Neural progenitor cell (in vitro differentiated cells): ENCODE results near the gene SPATA21. TPM values are rescaled to one million over a fixed set of nuclear protein-coding genes. Genes with fewer than 3 reads are reported as not detected.

Source experiments
- DNase-seq: peaks from one replicate; pipeline ENCODE4 v3.0.0-alpha.2; 2016; ENCODE audit warnings: low spot score
- H2AFZ ChIP-seq: fragments of 200-600 bp; sonication (generic); replicated peaks from 2 replicates; pipeline ENCODE4 v1.6.1; 2016; ENCODE audit warnings: antibody characterized with exemption
- H3F3A ChIP-seq: fragments of 200-600 bp; sonication (generic); 2 replicates; pipeline ENCODE4 v1.6.1; 2016; ENCODE audit warnings: antibody characterized with exemption, low read depth
- H3K27ac ChIP-seq: fragments of 200-600 bp; sonication (generic); 2 replicates; pipeline ENCODE4 v1.5.1; 2016; ENCODE audit warnings: mild to moderate bottlenecking
- H3K27me3 ChIP-seq: fragments of 200-600 bp; sonication (generic); 2 replicates; pipeline ENCODE4 v1.6.1; 2016; ENCODE audit warnings: mild to moderate bottlenecking, moderate library complexity
- H3K36me3 ChIP-seq: fragments of 200-600 bp; sonication (generic); 2 replicates; pipeline ENCODE4 v1.5.1; 2016
- H3K4me1 ChIP-seq: fragments of 200-600 bp; sonication (generic); 2 replicates; pipeline ENCODE4 v1.6.1; 2016; ENCODE audit warnings: mixed run types
- H3K4me2 ChIP-seq: fragments of 200-600 bp; sonication (generic); 2 replicates; pipeline ENCODE4 v1.6.1; 2016
- H3K4me3 ChIP-seq: fragments of 200-600 bp; sonication (generic); 2 replicates; pipeline ENCODE4 v1.5.1; 2016
- H3K79me2 ChIP-seq: fragments of 200-600 bp; sonication (generic); 2 replicates; pipeline ENCODE4 v1.6.1; 2016; ENCODE audit warnings: low read depth
- H3K9ac ChIP-seq: fragments of 200-600 bp; sonication (generic); 2 replicates; pipeline ENCODE4 v1.6.1; 2016
- H3K9me3 ChIP-seq: fragments of 200-600 bp; sonication (generic); 2 replicates; pipeline ENCODE4 v1.5.1; 2016; ENCODE audit warnings: low read depth
- H4K20me1 ChIP-seq: fragments of 200-600 bp; sonication (generic); 2 replicates; pipeline ENCODE4 v1.6.1; 2016; ENCODE audit warnings: low read depth
- H3K27ac Mint-ChIP-seq: 3 replicates; pipeline ENCODE4 v1.8.0; 2021; ENCODE audit warnings: mixed read lengths
- H3K27me3 Mint-ChIP-seq: 2 replicates; pipeline ENCODE4 v1.8.0; 2022; ENCODE audit warnings: low read depth, mild to moderate bottlenecking, inconsistent platforms, moderate library complexity, mixed read lengths; ENCODE audit not compliant: insufficient read depth
- H3K36me3 Mint-ChIP-seq: 3 replicates; pipeline ENCODE4 v1.8.0; 2021; ENCODE audit warnings: mixed read lengths
- H3K4me1 Mint-ChIP-seq: 3 replicates; pipeline ENCODE4 v1.8.0; 2021; ENCODE audit warnings: mixed read lengths
- H3K4me3 Mint-ChIP-seq: 3 replicates; pipeline ENCODE4 v1.8.0; 2021; ENCODE audit warnings: mild to moderate bottlenecking, moderate library complexity, mixed read lengths
- H3K9me3 Mint-ChIP-seq: 3 replicates; pipeline ENCODE4 v1.8.0; 2020; ENCODE audit warnings: mixed read lengths
- EZH2 ChIP-seq: fragments of 200-600 bp; sonication (generic); IDR thresholded peaks from 2 replicates; pipeline ENCODE4 v1.6.1; 2017; ENCODE audit warnings: antibody characterized with exemption, mild to moderate bottlenecking, moderate library complexity
- EZH2phosphoT487 ChIP-seq: fragments of 200-600 bp; sonication (generic); IDR thresholded peaks from 2 replicates; pipeline ENCODE4 v1.6.1; 2017; ENCODE audit warnings: antibody characterized with exemption
- total RNA-seq: library from RNA; depleted of rRNA; stranded (reverse); fragments of >200 nt; gene quantifications from 2 replicates; pipeline ENCODE4 v1.2.3, GENCODE V29; 2015; ENCODE audit warnings: low replicate concordance
- TF ChIP-seq, protein P1 (sequence below): fragments of 200-600 bp; sonication (generic); IDR thresholded peaks from 2 replicates; pipeline ENCODE4 v1.5.1; 2017; ENCODE audit warnings: antibody characterized with exemption, mild to moderate bottlenecking

The SPATA21 gene
- total RNA-seq, 1 donor from 2014 or later: not detected

- Histone ChIP-seq H3K36me3 (no peaks in the 10 kb centered on the region), H4K20me1 (peaks cover 99% of the 10 kb centered on the region), H3K4me2 (no peak overlapping the region), H3K9me3 (no peaks in the 10 kb centered on the region), H3K27me3 (no peaks in the 10 kb centered on the region), H2AFZ (no peak overlapping the region), H3K4me3 (no peak overlapping the region), H3K4me1 (peaks cover 9% of the 10 kb centered on the region), H3K9ac (no peak overlapping the region), H3K79me2 (peaks cover 100% of the 10 kb centered on the region), H3K27ac (no peak overlapping the region), H3F3A (peaks cover 10% of the 10 kb centered on the region)
- TF ChIP-seq, protein P1, sequence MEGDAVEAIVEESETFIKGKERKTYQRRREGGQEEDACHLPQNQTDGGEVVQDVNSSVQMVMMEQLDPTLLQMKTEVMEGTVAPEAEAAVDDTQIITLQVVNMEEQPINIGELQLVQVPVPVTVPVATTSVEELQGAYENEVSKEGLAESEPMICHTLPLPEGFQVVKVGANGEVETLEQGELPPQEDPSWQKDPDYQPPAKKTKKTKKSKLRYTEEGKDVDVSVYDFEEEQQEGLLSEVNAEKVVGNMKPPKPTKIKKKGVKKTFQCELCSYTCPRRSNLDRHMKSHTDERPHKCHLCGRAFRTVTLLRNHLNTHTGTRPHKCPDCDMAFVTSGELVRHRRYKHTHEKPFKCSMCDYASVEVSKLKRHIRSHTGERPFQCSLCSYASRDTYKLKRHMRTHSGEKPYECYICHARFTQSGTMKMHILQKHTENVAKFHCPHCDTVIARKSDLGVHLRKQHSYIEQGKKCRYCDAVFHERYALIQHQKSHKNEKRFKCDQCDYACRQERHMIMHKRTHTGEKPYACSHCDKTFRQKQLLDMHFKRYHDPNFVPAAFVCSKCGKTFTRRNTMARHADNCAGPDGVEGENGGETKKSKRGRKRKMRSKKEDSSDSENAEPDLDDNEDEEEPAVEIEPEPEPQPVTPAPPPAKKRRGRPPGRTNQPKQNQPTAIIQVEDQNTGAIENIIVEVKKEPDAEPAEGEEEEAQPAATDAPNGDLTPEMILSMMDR: no peak
- TF ChIP-seq EZH2phosphoT487 (no peak), EZH2 (no peak)
- peaks cover 2% of the 10 kb centered on the region for H3K9me3 Mint-ChIP-seq
- H3K36me3 Mint-ChIP-seq: peaks cover 21% of the 10 kb centered on the region
- DNase-seq: no peak
- no peak overlapping the region for H3K27ac Mint-ChIP-seq
- H3K27me3 Mint-ChIP-seq: no peaks in the 10 kb centered on the region
- H3K4me1 Mint-ChIP-seq: peaks cover 31% of the 10 kb centered on the region
- no peak overlapping the region for H3K4me3 Mint-ChIP-seq
Observed at GRCh38 chr1:16376971-16377370, 60.3 kb downstream of the SPATA21 start.

GRCh38 chr1:16375521-16376340 lies 61.5 kb downstream of the SPATA21 start:
- Histone ChIP-seq H3K4me1 (peaks cover 9% of the 10 kb centered on the region), H3F3A (peaks cover 10% of the 10 kb centered on the region), H3K79me2 (peaks cover 100% of the 10 kb centered on the region), H3K9ac (no peak overlapping the region), H3K36me3 (no peaks in the 10 kb centered on the region), H3K4me2 (no peak overlapping the region), H3K27ac (no peak overlapping the region), H3K27me3 (no peaks in the 10 kb centered on the region), H3K9me3 (no peaks in the 10 kb centered on the region), H4K20me1 (peaks cover 96% of the 10 kb centered on the region), H3K4me3 (no peak overlapping the region), H2AFZ (no peak overlapping the region)
- no peak overlapping the region for H3K4me3 Mint-ChIP-seq
- peaks cover 37% of the 10 kb centered on the region for H3K4me1 Mint-ChIP-seq
- H3K9me3 Mint-ChIP-seq: no peaks in the 10 kb centered on the region
- TF ChIP-seq EZH2phosphoT487 (no peak), EZH2 (no peak)
- TF ChIP-seq, protein P1: no peak
- no peaks in the 10 kb centered on the region for H3K27me3 Mint-ChIP-seq
- H3K36me3 Mint-ChIP-seq: peaks cover 18% of the 10 kb centered on the region
- no peak for DNase-seq
- H3K27ac Mint-ChIP-seq: peak overlapping the region; percentile 64

DNA sequence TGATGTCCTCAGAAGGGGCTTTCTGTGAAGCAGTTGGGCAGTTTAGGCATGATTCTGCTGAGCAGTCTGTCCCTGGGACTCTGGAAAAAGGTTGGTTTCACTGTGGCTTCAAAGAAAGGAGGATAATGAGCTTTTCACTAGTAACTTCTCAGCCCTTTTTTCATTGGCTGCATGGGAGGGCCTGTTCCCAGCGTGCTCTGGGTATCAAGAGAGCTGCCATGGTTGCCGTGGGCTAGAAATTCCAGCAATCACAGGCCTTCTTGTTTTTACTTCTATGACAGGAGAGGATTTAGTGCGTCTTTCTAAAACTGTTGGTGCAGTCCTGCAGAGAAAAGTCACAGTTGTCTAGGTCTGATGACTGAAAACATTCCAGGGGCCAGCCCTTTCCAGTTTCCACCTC lies 63.0 kb downstream of the SPATA21 start:
- Histone ChIP-seq H3K36me3 (no peaks in the 10 kb centered on the region), H3K27ac (peak overlapping the region; percentile 46), H3K4me3 (no peak overlapping the region), H4K20me1 (peaks cover 97% of the 10 kb centered on the region), H3K9ac (no peak overlapping the region), H3K27me3 (no peaks in the 10 kb centered on the region), H3K4me1 (peaks cover 10% of the 10 kb centered on the region), H3K4me2 (peak overlapping the region; percentile 39), H3K9me3 (no peaks in the 10 kb centered on the region), H2AFZ (no peak overlapping the region), H3K79me2 (peaks cover 100% of the 10 kb centered on the region), H3F3A (peaks cover 10% of the 10 kb centered on the region)
- Mint-ChIP-seq H3K27me3 (no peaks in the 10 kb centered on the region), H3K4me1 (peaks cover 39% of the 10 kb centered on the region), H3K9me3 (no peaks in the 10 kb centered on the region), H3K27ac (peak overlapping the region; percentile 74), H3K36me3 (peaks cover 14% of the 10 kb centered on the region), H3K4me3 (no peak overlapping the region)
- TF ChIP-seq, protein P1: no peak
- TF ChIP-seq EZH2 (no peak), EZH2phosphoT487 (no peak)
- DNase-seq: peak; percentile 21
